ENCODE measurements around the gene RASA3.

DNA sequence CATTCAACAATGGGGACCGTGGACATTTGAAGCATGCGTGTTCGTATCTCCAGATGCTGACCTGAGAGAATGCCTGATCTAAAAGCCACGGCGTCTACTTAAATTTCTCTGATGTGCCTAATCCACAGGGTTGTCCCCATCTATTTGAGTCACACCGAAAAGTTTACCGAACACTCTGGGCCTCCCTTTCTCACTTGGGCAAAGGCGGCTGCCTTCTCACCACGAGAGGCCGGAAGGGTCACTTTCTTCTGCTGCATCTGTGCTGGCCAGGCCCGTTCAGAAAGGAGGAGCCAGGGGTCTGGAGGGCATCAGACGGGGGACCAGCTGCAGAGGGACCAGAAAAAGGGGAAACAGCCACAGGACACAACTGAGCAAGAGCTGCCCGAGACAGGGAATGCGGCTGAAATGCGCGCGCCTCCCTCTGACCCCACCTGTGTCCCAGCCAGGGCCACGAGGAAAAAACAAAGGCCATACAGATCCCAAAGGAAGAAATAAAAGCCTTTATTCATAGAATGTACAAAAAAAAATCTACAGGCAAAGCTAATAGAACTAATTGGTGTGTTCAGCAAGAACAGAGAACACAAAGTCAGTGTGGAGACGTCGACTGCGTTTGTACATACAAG is 87.2 kb downstream of the RASA3 start:
- TF ChIP-seq, protein P1, sequence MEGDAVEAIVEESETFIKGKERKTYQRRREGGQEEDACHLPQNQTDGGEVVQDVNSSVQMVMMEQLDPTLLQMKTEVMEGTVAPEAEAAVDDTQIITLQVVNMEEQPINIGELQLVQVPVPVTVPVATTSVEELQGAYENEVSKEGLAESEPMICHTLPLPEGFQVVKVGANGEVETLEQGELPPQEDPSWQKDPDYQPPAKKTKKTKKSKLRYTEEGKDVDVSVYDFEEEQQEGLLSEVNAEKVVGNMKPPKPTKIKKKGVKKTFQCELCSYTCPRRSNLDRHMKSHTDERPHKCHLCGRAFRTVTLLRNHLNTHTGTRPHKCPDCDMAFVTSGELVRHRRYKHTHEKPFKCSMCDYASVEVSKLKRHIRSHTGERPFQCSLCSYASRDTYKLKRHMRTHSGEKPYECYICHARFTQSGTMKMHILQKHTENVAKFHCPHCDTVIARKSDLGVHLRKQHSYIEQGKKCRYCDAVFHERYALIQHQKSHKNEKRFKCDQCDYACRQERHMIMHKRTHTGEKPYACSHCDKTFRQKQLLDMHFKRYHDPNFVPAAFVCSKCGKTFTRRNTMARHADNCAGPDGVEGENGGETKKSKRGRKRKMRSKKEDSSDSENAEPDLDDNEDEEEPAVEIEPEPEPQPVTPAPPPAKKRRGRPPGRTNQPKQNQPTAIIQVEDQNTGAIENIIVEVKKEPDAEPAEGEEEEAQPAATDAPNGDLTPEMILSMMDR (IDR thresholded peaks at IDR 0.05; ENCODE audit: borderline replicate concordance, extremely low read depth, low read length, poor library complexity, severe bottlenecking) = no peak
- TF ChIP-seq EZH2 (IDR thresholded peaks at IDR 0.05; ENCODE audit: borderline replicate concordance, low read depth, low read length, severe bottlenecking) = no peak

Measured in DND-41 (cell line).